Lower lobe of right lung (tissue), 2 donors: ENCODE data around the gene PRKN. TPM values are rescaled to one million over a fixed set of nuclear protein-coding genes. Genes with fewer than 3 reads are reported as not detected.

Experiments used
- ATAC-seq, 2 donors: fragments of 200-7000 bp; cut with Tn5 transposase; one replicate each; pipeline ENCODE4 v1.9.1; 2020 to 2022; ENCODE audit warnings: mild to moderate bottlenecking in 2 of 2, moderate library complexity in 2 of 2
- DNase-seq: peaks from one replicate; pipeline ENCODE4 v3.0.0-alpha.2; 2020
- H3K27ac ChIP-seq: fragments of 200-600 bp; one replicate; pipeline ENCODE4 v1.8.0; 2022
- H3K27me3 ChIP-seq: fragments of 200-600 bp; one replicate; pipeline ENCODE4 v1.8.0; 2022; ENCODE audit warnings: low read depth
- H3K36me3 ChIP-seq: fragments of 200-600 bp; one replicate; pipeline ENCODE4 v1.8.0; 2022; ENCODE audit warnings: mild to moderate bottlenecking
- H3K4me1 ChIP-seq: fragments of 200-600 bp; one replicate; pipeline ENCODE4 v1.8.0; 2022
- H3K4me3 ChIP-seq: fragments of 200-600 bp; one replicate; pipeline ENCODE4 v1.8.0; 2022; ENCODE audit warnings: mild to moderate bottlenecking
- H3K9me3 ChIP-seq: fragments of 200-600 bp; one replicate; pipeline ENCODE4 v1.8.0; 2022
- intact Hi-C: fragments of 100-400 bp; cut with DNase I; formaldehyde crosslinking; loops from one replicate; pipeline ENCODE4 v1.11.0; 2022
- total RNA-seq: library from RNA; stranded (reverse); fragmentation: NEBNext Ultra II Directional; extraction: Animal tissue kit (Norgen Biotek cat#: 25700); gene quantifications from one replicate; pipeline ENCODE4 v1.2.1, GENCODE V29; 2021
- TF ChIP-seq, protein P1 (sequence below): fragments of 200-600 bp; IDR thresholded peaks from one replicate; pipeline ENCODE4 v1.8.0; 2022; ENCODE audit warnings: antibody characterized with exemption, mild to moderate bottlenecking
- donor health status: DM: no; HTN: yes; CAD: no; lungs with severe emphysema.

PRKN gene
- total RNA-seq, 1 donor from 2014 or later, result 6.1 TPM

DNA sequence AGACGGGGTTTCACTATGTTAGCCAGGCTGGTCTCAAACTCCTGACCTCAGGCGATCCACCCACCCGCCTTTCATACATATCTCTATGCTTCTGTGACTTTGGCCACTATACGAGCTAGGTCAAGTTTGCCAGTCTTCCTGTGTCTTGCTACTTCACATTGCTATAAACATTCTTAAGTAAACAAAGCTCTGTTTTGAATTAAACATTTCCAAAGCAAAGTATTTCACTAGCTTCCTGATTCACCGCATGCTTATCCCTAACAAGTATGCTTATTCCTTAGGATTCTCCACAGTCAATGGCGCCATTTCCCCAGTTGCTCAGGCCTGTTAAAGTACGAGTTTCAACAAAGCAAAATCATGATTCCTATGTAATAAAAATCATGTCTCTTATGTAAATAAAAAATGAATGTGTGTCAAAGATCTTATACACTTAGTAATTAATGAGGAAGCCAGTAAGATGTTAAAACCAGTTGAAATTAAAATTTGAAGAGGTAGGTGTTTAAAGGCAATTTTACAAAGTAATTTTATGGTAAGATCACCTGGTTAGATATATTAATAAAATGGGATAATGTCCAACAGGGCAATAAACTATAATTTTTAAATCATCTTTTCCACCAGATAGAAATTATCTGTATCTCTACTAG, 88.5 kb downstream of the PRKN start:
- Histone ChIP-seq H3K4me1 (no peaks in the 10 kb centered on the region), H3K4me3 (no peak overlapping the region), H3K27ac (no peak overlapping the region), H3K9me3 (no peaks in the 10 kb centered on the region), H3K36me3 (no peaks in the 10 kb centered on the region), H3K27me3 (no peaks in the 10 kb centered on the region)
- intact Hi-C loops, result no loop called here
- ATAC-seq, result no peak
- TF ChIP-seq, protein P1, sequence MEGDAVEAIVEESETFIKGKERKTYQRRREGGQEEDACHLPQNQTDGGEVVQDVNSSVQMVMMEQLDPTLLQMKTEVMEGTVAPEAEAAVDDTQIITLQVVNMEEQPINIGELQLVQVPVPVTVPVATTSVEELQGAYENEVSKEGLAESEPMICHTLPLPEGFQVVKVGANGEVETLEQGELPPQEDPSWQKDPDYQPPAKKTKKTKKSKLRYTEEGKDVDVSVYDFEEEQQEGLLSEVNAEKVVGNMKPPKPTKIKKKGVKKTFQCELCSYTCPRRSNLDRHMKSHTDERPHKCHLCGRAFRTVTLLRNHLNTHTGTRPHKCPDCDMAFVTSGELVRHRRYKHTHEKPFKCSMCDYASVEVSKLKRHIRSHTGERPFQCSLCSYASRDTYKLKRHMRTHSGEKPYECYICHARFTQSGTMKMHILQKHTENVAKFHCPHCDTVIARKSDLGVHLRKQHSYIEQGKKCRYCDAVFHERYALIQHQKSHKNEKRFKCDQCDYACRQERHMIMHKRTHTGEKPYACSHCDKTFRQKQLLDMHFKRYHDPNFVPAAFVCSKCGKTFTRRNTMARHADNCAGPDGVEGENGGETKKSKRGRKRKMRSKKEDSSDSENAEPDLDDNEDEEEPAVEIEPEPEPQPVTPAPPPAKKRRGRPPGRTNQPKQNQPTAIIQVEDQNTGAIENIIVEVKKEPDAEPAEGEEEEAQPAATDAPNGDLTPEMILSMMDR, result no peak
- no peak for DNase-seq

DNA sequence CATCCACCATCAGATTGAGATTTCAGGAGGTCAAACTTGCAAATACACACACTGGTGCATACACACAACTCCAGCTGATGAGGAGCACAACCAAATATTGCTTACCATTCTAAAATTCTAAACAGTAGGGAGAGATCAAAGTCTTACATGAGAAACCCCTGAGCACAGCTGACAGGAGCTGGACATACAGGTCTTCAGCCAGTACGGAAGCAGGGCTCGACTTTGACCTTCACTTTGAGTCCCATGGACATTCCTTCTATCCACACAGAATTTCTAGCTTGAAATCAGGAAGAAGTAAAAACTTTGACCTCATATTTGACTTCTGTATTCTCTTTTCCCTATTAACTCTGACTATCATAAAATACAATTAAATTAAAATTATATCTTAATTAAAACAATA, 90.2 kb downstream of the PRKN start:
- ATAC-seq (no peak), DNase-seq (no peak)
- Histone ChIP-seq H3K27me3 (no peaks in the 10 kb centered on the region), H3K9me3 (no peaks in the 10 kb centered on the region), H3K4me1 (no peaks in the 10 kb centered on the region), H3K27ac (no peak overlapping the region), H3K36me3 (no peaks in the 10 kb centered on the region), H3K4me3 (no peak overlapping the region)
- intact Hi-C loops, result no loop called here
- TF ChIP-seq, protein P1, result no peak

DNA sequence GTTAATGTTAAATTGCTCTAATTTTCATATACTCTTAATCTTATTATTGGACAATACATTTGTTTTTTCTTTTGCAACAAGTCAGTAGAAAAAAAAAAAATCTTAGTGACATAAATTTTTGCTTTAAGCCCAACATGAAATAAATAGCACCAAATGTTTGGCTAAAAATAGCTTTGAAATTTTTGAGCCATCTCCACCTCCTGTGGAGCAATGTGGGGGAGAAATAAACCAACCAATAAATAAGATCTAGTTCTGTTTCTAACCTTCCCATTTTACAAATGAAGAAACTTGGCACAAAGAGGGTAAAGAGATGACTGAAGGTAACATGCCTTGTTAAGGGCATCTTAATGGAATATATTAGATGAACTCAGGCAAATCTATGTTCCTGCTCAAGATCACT, 91.4 kb downstream of the PRKN start:
- ATAC-seq, result no peak
- TF ChIP-seq, protein P1, result no peak
- no peak overlapping the region for H3K4me3 ChIP-seq
- no peak overlapping the region for H3K27ac ChIP-seq
- no peaks in the 10 kb centered on the region for H3K36me3 ChIP-seq
- intact Hi-C loops, result no loop called here
- no peak for DNase-seq
- no peaks in the 10 kb centered on the region for H3K4me1 ChIP-seq
- no peaks in the 10 kb centered on the region for H3K27me3 ChIP-seq
- no peaks in the 10 kb centered on the region for H3K9me3 ChIP-seq

DNA sequence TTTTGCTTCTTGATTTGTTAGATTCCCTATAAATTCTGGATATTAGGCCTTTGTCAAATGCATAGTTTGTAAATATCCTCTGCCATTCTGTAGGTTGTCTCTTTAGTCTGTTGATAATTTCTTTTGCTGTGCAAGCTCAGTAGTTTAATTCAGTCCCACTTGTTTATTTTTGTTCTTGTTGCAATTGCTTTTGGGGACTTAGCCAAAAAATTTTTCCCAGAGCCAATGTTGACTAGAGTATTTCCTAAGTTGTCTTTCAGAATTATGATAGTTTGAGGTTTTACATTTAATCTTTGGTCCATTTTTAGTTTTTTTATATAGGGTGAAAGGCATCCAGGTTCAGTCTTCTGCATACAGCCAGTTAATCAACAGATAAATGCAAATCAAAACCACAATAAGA, 96.0 kb downstream of the PRKN start:
- Histone ChIP-seq H3K4me1 (no peaks in the 10 kb centered on the region), H3K9me3 (no peaks in the 10 kb centered on the region), H3K27ac (no peak overlapping the region), H3K4me3 (no peak overlapping the region), H3K36me3 (no peaks in the 10 kb centered on the region), H3K27me3 (no peaks in the 10 kb centered on the region)
- TF ChIP-seq, protein P1, result no peak
- intact Hi-C loops, result no loop called here
- no peak for DNase-seq
- ATAC-seq, result no peak

DNA sequence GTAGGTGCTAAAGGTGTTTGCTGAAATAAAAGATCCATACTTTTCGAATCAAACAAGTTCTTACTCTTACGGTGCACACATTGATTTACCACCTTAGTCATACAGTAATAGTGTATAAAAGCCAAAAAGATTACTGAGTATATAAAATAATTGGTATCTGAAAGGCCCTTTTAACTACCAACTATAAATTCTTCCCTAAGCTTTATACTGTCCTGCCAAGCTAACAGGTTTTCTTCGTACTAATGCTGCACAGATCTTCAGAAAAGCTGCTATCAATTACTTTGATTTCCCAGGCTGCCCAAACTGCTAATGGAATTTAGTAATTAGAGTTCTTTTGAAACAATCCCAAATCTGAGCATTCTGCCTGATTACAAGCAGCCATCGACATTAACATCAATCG, 97.5 kb downstream of the PRKN start:
- no peaks in the 10 kb centered on the region for H3K4me1 ChIP-seq
- H3K27me3 ChIP-seq, result no peaks in the 10 kb centered on the region
- H3K9me3 ChIP-seq, result no peaks in the 10 kb centered on the region
- TF ChIP-seq, protein P1, result no peak
- intact Hi-C loops, result no loop called here
- no peak overlapping the region for H3K4me3 ChIP-seq
- no peak for DNase-seq
- ATAC-seq, result no peak
- H3K36me3 ChIP-seq, result no peaks in the 10 kb centered on the region
- no peak overlapping the region for H3K27ac ChIP-seq
